ENCODE data around the gene PPP6R1. TPM values are rescaled to one million over a fixed set of nuclear protein-coding genes. Genes with fewer than 3 reads are reported as not detected.
"Not testable (repeated sequence)": the region's sequence is repeated elsewhere in the genome, so short reads cannot be mapped to it uniquely, and the experiment has no call there.

Gene PPP6R1
- total and polyA plus RNA-seq, 2 donors, result 36.0 to 48.5 TPM

GRCh38 chr19:55208880-55209692, 49.7 kb downstream of the PPP6R1 start, which contains the start of gene PTPRH:
TSS of gene PTPRH (minus strand) at chr19:55209501. CDS start at chr19:55209433, 68 bp downstream.
- no peaks in the 10 kb centered on the region for H3K4me1 ChIP-seq (ENCODE audit: control insufficient read depth in 2 of 2, insufficient read depth in 2 of 2, low read length in 2 of 2)
- DNase-seq (ENCODE audit: low read depth in 6 of 9, low spot score in 9 of 9), result no peak
- no peaks in the 10 kb centered on the region for H3K36me3 ChIP-seq (ENCODE audit: control insufficient read depth in 2 of 2, insufficient read depth in 2 of 2, low read length in 1 of 2)
- no peak within 1 kb of the TSS for H3K27ac ChIP-seq (ENCODE audit: low read depth in 1 of 2, low read length in 1 of 2)
- H3K9me3 ChIP-seq (ENCODE audit: control insufficient read depth in 2 of 2, insufficient read depth in 1 of 2, low read length in 1 of 2), result peaks cover 0 to 10% of the 10 kb centered on the region in 2 donors
- H3K27me3 ChIP-seq (ENCODE audit: control insufficient read depth in 2 of 2, insufficient read depth in 1 of 2, low read length in 1 of 2), result peaks cover 0 to 11% of the 10 kb centered on the region in 2 donors
- H3K4me3 ChIP-seq (ENCODE audit: low read length in 2 of 2), result no peak within 1 kb of the TSS
- WGBS, result 58% methylated on average over 17 of the region's 18 CpGs

GRCh38 chr19:55206664-55207500, 51.9 kb downstream of the PPP6R1 start:
- no peaks in the 10 kb centered on the region for H3K9me3 ChIP-seq (ENCODE audit: control insufficient read depth in 2 of 2, insufficient read depth in 1 of 2, low read length in 1 of 2)
- H3K4me1 ChIP-seq (ENCODE audit: control insufficient read depth in 2 of 2, insufficient read depth in 2 of 2, low read length in 2 of 2), result no peaks in the 10 kb centered on the region
- no peaks in the 10 kb centered on the region for H3K36me3 ChIP-seq (ENCODE audit: control insufficient read depth in 2 of 2, insufficient read depth in 2 of 2, low read length in 1 of 2)
- no peak overlapping the region for H3K27ac ChIP-seq (ENCODE audit: low read depth in 1 of 2, low read length in 1 of 2)
- no peak overlapping the region for H3K4me3 ChIP-seq (ENCODE audit: low read length in 2 of 2)
- H3K27me3 ChIP-seq (ENCODE audit: control insufficient read depth in 2 of 2, insufficient read depth in 1 of 2, low read length in 1 of 2), result peaks cover 0 to 11% of the 10 kb centered on the region in 2 donors
- WGBS, result 50% methylated on average over 29 of the region's 29 CpGs
- no peak for DNase-seq (ENCODE audit: low read depth in 6 of 9, low spot score in 9 of 9)

- WGBS, result 75% methylated on average over 10 of the region's 10 CpGs
- H3K4me1 ChIP-seq (ENCODE audit: control insufficient read depth in 2 of 2, insufficient read depth in 2 of 2, low read length in 2 of 2); H3K4me3 ChIP-seq (ENCODE audit: low read length in 2 of 2); H3K27ac ChIP-seq (ENCODE audit: low read depth in 1 of 2, low read length in 1 of 2); DNase-seq (ENCODE audit: low read depth in 6 of 9, low spot score in 9 of 9); H3K9me3 ChIP-seq (ENCODE audit: control insufficient read depth in 2 of 2, insufficient read depth in 1 of 2, low read length in 1 of 2); H3K36me3 ChIP-seq (ENCODE audit: control insufficient read depth in 2 of 2, insufficient read depth in 2 of 2, low read length in 1 of 2): not testable (repeated sequence)
- peaks cover 0 to 11% of the 10 kb centered on the region in 2 donors for H3K27me3 ChIP-seq (ENCODE audit: control insufficient read depth in 2 of 2, insufficient read depth in 1 of 2, low read length in 1 of 2)
These were observed 56.6 kb downstream of the PPP6R1 start for GRCh38 chr19:55202199-55202598.

GRCh38 chr19:55199620-55200204, 59.1 kb downstream of the PPP6R1 start:
- peaks cover 0 to 5% of the 10 kb centered on the region in 2 donors for H3K27me3 ChIP-seq (ENCODE audit: control insufficient read depth in 2 of 2, insufficient read depth in 1 of 2, low read length in 1 of 2)
- no peaks in the 10 kb centered on the region for H3K4me1 ChIP-seq (ENCODE audit: control insufficient read depth in 2 of 2, insufficient read depth in 2 of 2, low read length in 2 of 2)
- no peak for DNase-seq (ENCODE audit: low read depth in 6 of 9, low spot score in 9 of 9)
- H3K9me3 ChIP-seq (ENCODE audit: control insufficient read depth in 2 of 2, insufficient read depth in 1 of 2, low read length in 1 of 2), result no peaks in the 10 kb centered on the region
- 76% methylated on average over 5 of the region's 5 CpGs for WGBS
- no peaks in the 10 kb centered on the region for H3K36me3 ChIP-seq (ENCODE audit: control insufficient read depth in 2 of 2, insufficient read depth in 2 of 2, low read length in 1 of 2)
- H3K4me3 ChIP-seq (ENCODE audit: low read length in 2 of 2), result no peak overlapping the region
- H3K27ac ChIP-seq (ENCODE audit: low read depth in 1 of 2, low read length in 1 of 2), result no peak overlapping the region

DNA sequence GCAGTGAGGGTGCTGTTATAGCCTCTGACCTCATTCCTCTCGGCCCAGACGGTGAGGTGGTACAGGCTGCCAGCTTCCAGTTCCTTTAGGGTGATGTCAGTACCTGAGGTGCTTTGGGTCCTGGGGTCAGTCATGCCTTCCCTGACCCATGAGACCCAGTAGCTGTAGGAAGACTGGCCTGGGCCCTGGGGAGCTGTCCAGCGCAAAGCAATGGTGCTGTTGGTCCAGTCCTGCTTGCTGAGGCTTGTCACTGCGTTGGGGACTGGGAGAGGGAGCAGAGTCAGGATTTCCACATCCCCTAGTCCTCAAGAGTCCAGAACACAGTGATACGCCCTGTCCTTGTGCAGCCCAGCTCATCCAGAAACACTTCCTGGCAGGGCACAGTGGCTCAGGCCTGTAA, 60.2 kb downstream of the PPP6R1 start:
- H3K27ac ChIP-seq (ENCODE audit: low read depth in 1 of 2, low read length in 1 of 2), result no peak overlapping the region
- no peaks in the 10 kb centered on the region for H3K4me1 ChIP-seq (ENCODE audit: control insufficient read depth in 2 of 2, insufficient read depth in 2 of 2, low read length in 2 of 2)
- H3K27me3 ChIP-seq (ENCODE audit: control insufficient read depth in 2 of 2, insufficient read depth in 1 of 2, low read length in 1 of 2), result peaks cover 0 to 5% of the 10 kb centered on the region in 2 donors
- 80% methylated on average over 5 of the region's 5 CpGs for whole genome bisulfite sequencing
- no peak for DNase-seq (ENCODE audit: low read depth in 6 of 9, low spot score in 9 of 9)
- H3K4me3 ChIP-seq (ENCODE audit: low read length in 2 of 2), result no peak overlapping the region
- H3K9me3 ChIP-seq (ENCODE audit: control insufficient read depth in 2 of 2, insufficient read depth in 1 of 2, low read length in 1 of 2), result no peaks in the 10 kb centered on the region
- no peaks in the 10 kb centered on the region for H3K36me3 ChIP-seq (ENCODE audit: control insufficient read depth in 2 of 2, insufficient read depth in 2 of 2, low read length in 1 of 2)

- Histone ChIP-seq H3K27me3 (ENCODE audit: control insufficient read depth in 2 of 2, insufficient read depth in 1 of 2, low read length in 1 of 2) (peaks cover 0 to 5% of the 10 kb centered on the region in 2 donors), H3K9me3 (ENCODE audit: control insufficient read depth in 2 of 2, insufficient read depth in 1 of 2, low read length in 1 of 2) (no peaks in the 10 kb centered on the region), H3K4me3 (ENCODE audit: low read length in 2 of 2) (no peak overlapping the region), H3K4me1 (ENCODE audit: control insufficient read depth in 2 of 2, insufficient read depth in 2 of 2, low read length in 2 of 2) (no peaks in the 10 kb centered on the region), H3K27ac (ENCODE audit: low read depth in 1 of 2, low read length in 1 of 2) (no peak overlapping the region), H3K36me3 (ENCODE audit: control insufficient read depth in 2 of 2, insufficient read depth in 2 of 2, low read length in 1 of 2) (no peaks in the 10 kb centered on the region)
- no peak for DNase-seq (ENCODE audit: low read depth in 6 of 9, low spot score in 9 of 9)
- WGBS, result 75% methylated on average over 4 of the region's 4 CpGs
These were observed 61.3 kb downstream of the PPP6R1 start for GRCh38 chr19:55197528-55197927.

DNA sequence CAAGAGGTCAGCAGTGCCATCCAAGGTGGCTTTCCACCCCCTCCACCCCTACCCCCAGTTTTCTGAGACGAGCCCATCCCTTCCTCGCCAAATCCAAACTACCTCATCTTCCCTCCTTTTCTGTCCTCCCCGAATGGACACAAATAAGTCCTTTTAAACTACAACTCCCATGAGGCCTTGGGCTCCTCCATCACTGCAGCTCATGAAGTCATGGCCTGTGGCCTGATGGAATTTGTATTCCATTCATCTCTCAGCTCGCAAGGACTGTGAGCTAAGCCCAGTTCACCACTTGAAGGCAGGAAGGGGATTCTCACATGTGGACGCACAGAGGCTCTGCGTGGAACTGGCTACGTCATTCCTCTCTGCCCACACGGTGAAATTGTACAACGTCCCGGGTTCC, 62.0 kb downstream of the PPP6R1 start:
- no peaks in the 10 kb centered on the region for H3K36me3 ChIP-seq (ENCODE audit: control insufficient read depth in 2 of 2, insufficient read depth in 2 of 2, low read length in 1 of 2)
- DNase-seq (ENCODE audit: low read depth in 6 of 9, low spot score in 9 of 9), result no peak
- H3K4me1 ChIP-seq (ENCODE audit: control insufficient read depth in 2 of 2, insufficient read depth in 2 of 2, low read length in 2 of 2), result no peaks in the 10 kb centered on the region
- H3K27ac ChIP-seq (ENCODE audit: low read depth in 1 of 2, low read length in 1 of 2), result no peak overlapping the region
- whole genome bisulfite sequencing, result 94% methylated on average over 10 of the region's 10 CpGs
- no peak overlapping the region for H3K4me3 ChIP-seq (ENCODE audit: low read length in 2 of 2)
- H3K9me3 ChIP-seq (ENCODE audit: control insufficient read depth in 2 of 2, insufficient read depth in 1 of 2, low read length in 1 of 2), result no peaks in the 10 kb centered on the region
- peaks cover 0 to 5% of the 10 kb centered on the region in 2 donors for H3K27me3 ChIP-seq (ENCODE audit: control insufficient read depth in 2 of 2, insufficient read depth in 1 of 2, low read length in 1 of 2)

GRCh38 chr19:55193481-55193880, 65.3 kb downstream of the PPP6R1 start:
- 85% methylated on average over 12 of the region's 12 CpGs for WGBS
- Histone ChIP-seq H3K4me1 (ENCODE audit: control insufficient read depth in 2 of 2, insufficient read depth in 2 of 2, low read length in 2 of 2) (no peaks in the 10 kb centered on the region), H3K27ac (ENCODE audit: low read depth in 1 of 2, low read length in 1 of 2) (no peak overlapping the region), H3K9me3 (ENCODE audit: control insufficient read depth in 2 of 2, insufficient read depth in 1 of 2, low read length in 1 of 2) (no peaks in the 10 kb centered on the region), H3K4me3 (ENCODE audit: low read length in 2 of 2) (no peak overlapping the region), H3K36me3 (ENCODE audit: control insufficient read depth in 2 of 2, insufficient read depth in 2 of 2, low read length in 1 of 2) (no peaks in the 10 kb centered on the region), H3K27me3 (ENCODE audit: control insufficient read depth in 2 of 2, insufficient read depth in 1 of 2, low read length in 1 of 2) (peaks cover 0 to 2% of the 10 kb centered on the region in 2 donors)
- DNase-seq (ENCODE audit: low read depth in 6 of 9, low spot score in 9 of 9), result no peak

DNA sequence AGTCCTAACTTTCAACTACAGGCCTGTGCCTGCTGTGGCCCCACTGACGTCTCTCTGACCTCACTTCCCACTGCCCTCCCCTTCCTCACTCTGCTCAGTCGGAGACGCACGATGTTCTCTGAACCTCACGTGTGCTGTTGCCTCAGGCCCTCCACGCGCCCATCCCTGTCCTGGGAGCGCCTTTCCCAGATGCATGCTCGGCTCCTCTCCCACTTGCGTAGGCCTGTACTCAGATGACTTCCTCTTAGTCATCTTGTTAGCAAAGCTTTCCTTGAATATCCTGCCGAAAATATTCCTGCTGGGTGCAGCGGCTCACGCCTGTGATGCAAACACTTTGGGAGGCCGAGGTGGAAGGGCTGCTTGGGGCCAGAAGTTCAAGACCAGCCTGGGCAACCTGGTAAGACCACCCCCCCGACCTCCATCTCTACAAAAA, 69.4 kb downstream of the PPP6R1 start:
- Histone ChIP-seq H3K27ac (ENCODE audit: low read depth in 1 of 2, low read length in 1 of 2) (no peak overlapping the region), H3K9me3 (ENCODE audit: control insufficient read depth in 2 of 2, insufficient read depth in 1 of 2, low read length in 1 of 2) (no peaks in the 10 kb centered on the region), H3K4me3 (ENCODE audit: low read length in 2 of 2) (no peak overlapping the region), H3K27me3 (ENCODE audit: control insufficient read depth in 2 of 2, insufficient read depth in 1 of 2, low read length in 1 of 2) (peaks cover 0 to 2% of the 10 kb centered on the region in 2 donors), H3K36me3 (ENCODE audit: control insufficient read depth in 2 of 2, insufficient read depth in 2 of 2, low read length in 1 of 2) (no peaks in the 10 kb centered on the region), H3K4me1 (ENCODE audit: control insufficient read depth in 2 of 2, insufficient read depth in 2 of 2, low read length in 2 of 2) (no peaks in the 10 kb centered on the region)
- 88% methylated on average over 15 of the region's 15 CpGs for WGBS
- no peak for DNase-seq (ENCODE audit: low read depth in 6 of 9, low spot score in 9 of 9)

Data from thymus (tissue), 11 donors.